Stimulated activated CD4-positive, alpha-beta T cell treated with anti-CD3 and anti-CD28 coated beads, TNF-alpha, amount 100 ng/mL, for 48 hours (primary cell): ENCODE measurements around the gene ILKAP.

Experiments used
- DNase-seq, 3 donors: peaks; one replicate each; pipeline ENCODE4 v3.0.0-alpha.2; 2020; ENCODE audit warnings: low read depth in 3 of 3

ILKAP gene

GRCh38 chr2:238203094-238203972 lies at the start of gene ILKAP:
ILKAP (minus strand) TSS chr2:238203695; CDS start chr2:238203553, 142 bp downstream.
- DNase-seq: peak; percentile 75 to 89 (median 78)

GRCh38 chr2:238252766-238253630 lies 49.5 kb upstream of the ILKAP start:
- no peak for DNase-seq

GRCh38 chr2:238251986-238252385 lies 48.5 kb upstream of the ILKAP start:
- DNase-seq: no peak

- DNase-seq: no peak
Measured at GRCh38 chr2:238251331-238251730, 47.8 kb upstream of the ILKAP start.

- no peak for DNase-seq
Measured at GRCh38 chr2:238250896-238251295, 47.4 kb upstream of the ILKAP start.

- DNase-seq: no peak
Measured at GRCh38 chr2:238247841-238248453, 44.5 kb upstream of the ILKAP start.

GRCh38 chr2:238247002-238247822 lies 43.7 kb upstream of the ILKAP start:
- DNase-seq: no peak

- DNase-seq: no peak
Measured at GRCh38 chr2:238244151-238244550, 40.7 kb upstream of the ILKAP start.

- no peak for DNase-seq
Measured at GRCh38 chr2:238243496-238244076, 40.1 kb upstream of the ILKAP start.

GRCh38 chr2:238242731-238243495 lies 39.4 kb upstream of the ILKAP start:
- DNase-seq: no peak

GRCh38 chr2:238241970-238242369 lies 38.5 kb upstream of the ILKAP start:
- DNase-seq: no peak

GRCh38 chr2:238240757-238241711 lies 37.5 kb upstream of the ILKAP start:
- no peak for DNase-seq

- peak; percentile 50 to 71 (median 61) for DNase-seq
Measured at GRCh38 chr2:238239863-238240756, 36.6 kb upstream of the ILKAP start, which contains the start of gene HES6. HES6 (minus strand) TSS chr2:238240038; CDS start chr2:238239905, 133 bp downstream.

GRCh38 chr2:238239543-238239862 lies 36.0 kb upstream of the ILKAP start:
- no peak for DNase-seq

GRCh38 chr2:238238766-238239542 lies 35.5 kb upstream of the ILKAP start:
- DNase-seq: no peak

GRCh38 chr2:238238311-238238765 lies 34.8 kb upstream of the ILKAP start:
- DNase-seq: no peak
